IPS-18a (cell line): ENCODE measurements around the gene HMCN2.

ENCODE experiments used
- H3K27ac ChIP-seq: one replicate; pipeline ENCODE4 v1.5.1; 2013; ENCODE audit warnings: low read length
- H3K27me3 ChIP-seq: one replicate; pipeline ENCODE4 v1.6.1; 2013; ENCODE audit warnings: mild to moderate bottlenecking, low read length; ENCODE audit not compliant: control insufficient read depth, insufficient read depth
- H3K36me3 ChIP-seq: one replicate; pipeline ENCODE4 v1.6.1; 2013; ENCODE audit warnings: low read depth, low read length; ENCODE audit not compliant: control insufficient read depth
- H3K4me1 ChIP-seq: one replicate; pipeline ENCODE4 v1.6.1; 2013; ENCODE audit warnings: low read depth, low read length; ENCODE audit not compliant: control insufficient read depth
- H3K4me3 ChIP-seq: one replicate; pipeline ENCODE4 v1.5.1; 2013; ENCODE audit warnings: low read length
- H3K9ac ChIP-seq: one replicate; pipeline ENCODE4 v1.6.1; 2013; ENCODE audit warnings: mild to moderate bottlenecking, low read length, moderate library complexity
- H3K9me3 ChIP-seq: one replicate; pipeline ENCODE4 v1.6.1; 2013; ENCODE audit warnings: low read depth, low read length; ENCODE audit not compliant: control insufficient read depth

HMCN2 gene

GRCh38 chr9:130477564-130477963 is 212.0 kb downstream of the HMCN2 start:
- Histone ChIP-seq H3K36me3 (no peaks in the 10 kb centered on the region), H3K4me3 (no peak overlapping the region), H3K27ac (no peak overlapping the region), H3K4me1 (peaks cover 17% of the 10 kb centered on the region), H3K27me3 (peaks cover 6% of the 10 kb centered on the region), H3K9me3 (no peaks in the 10 kb centered on the region), H3K9ac (no peak overlapping the region)

DNA sequence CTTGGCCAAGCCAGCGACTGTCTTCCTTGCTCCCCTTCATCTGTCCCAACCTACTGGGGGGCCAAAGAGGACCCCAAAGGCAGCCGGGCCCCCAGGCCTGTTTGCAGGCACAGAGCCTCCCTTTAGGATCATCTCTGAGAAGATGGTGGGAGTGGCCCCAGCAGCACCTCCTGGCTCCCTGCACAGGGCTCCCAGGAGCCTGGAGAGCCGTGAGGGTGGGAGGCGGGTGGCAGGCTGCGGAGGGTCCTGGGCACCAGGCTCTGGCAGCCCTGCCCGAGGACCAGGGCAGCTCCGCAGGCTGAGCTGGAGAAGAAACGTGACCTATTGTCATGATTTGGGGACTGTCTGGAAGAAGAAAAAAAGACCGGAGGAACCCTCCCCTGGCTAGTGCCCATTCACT is 212.6 kb downstream of the HMCN2 start:
- no peak overlapping the region for H3K27ac ChIP-seq
- H3K9me3 ChIP-seq = no peaks in the 10 kb centered on the region
- H3K36me3 ChIP-seq = no peaks in the 10 kb centered on the region
- H3K4me1 ChIP-seq = peaks cover 13% of the 10 kb centered on the region
- no peak overlapping the region for H3K4me3 ChIP-seq
- H3K27me3 ChIP-seq = peaks cover 2% of the 10 kb centered on the region
- no peak overlapping the region for H3K9ac ChIP-seq

GRCh38 chr9:130478736-130479575 is 213.4 kb downstream of the HMCN2 start:
- Histone ChIP-seq H3K27me3 (no peaks in the 10 kb centered on the region), H3K27ac (no peak overlapping the region), H3K9me3 (no peaks in the 10 kb centered on the region), H3K36me3 (no peaks in the 10 kb centered on the region), H3K4me1 (peaks cover 8% of the 10 kb centered on the region), H3K9ac (no peak overlapping the region), H3K4me3 (no peak overlapping the region)

DNA sequence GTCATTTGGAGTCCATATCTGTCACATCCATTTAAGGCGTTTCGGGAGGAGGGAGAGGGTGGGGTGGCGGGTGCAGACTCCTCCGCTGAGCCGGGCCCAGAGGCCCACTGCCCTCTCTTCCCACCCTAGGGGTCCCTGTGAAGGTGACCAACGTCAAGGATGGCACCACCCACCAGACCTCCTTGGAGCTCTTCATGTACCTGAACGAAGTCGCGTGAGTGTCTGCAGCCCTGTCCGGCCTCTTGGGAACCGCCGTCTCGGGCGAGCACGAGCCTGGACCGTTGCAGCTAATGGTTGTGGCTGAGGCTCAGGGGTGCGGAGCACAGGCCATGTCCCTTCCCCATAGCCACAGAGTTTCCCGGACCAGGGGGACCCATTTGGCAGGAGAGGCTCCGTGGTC is 214.0 kb downstream of the HMCN2 start:
- H3K27ac ChIP-seq = no peak overlapping the region
- no peak overlapping the region for H3K9ac ChIP-seq
- H3K36me3 ChIP-seq = no peaks in the 10 kb centered on the region
- H3K27me3 ChIP-seq = no peaks in the 10 kb centered on the region
- no peak overlapping the region for H3K4me3 ChIP-seq
- H3K4me1 ChIP-seq = peaks cover 2% of the 10 kb centered on the region
- H3K9me3 ChIP-seq = no peaks in the 10 kb centered on the region

DNA sequence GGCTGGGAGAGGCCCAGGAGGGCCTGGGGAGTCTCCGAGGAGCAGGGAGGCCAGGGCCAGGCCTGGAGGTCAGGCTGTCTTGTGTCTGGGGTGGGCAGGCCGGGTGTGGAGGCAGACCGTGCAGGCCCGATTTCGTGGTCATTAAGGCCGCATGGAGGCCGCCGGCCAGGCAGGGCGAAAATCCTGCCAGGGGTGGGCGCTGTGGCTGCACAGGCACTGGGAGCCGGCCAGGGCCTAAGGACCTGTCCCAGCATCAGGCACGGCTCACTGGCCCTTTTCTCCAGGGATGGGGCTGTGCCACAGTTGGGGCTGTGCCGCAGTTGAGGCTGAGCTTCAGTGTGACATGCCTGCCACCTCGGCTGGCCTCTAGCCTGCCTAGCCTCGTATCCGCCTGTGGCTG is 215.1 kb downstream of the HMCN2 start:
- Histone ChIP-seq H3K4me1 (no peaks in the 10 kb centered on the region), H3K4me3 (no peak overlapping the region), H3K9ac (no peak overlapping the region), H3K27ac (no peak overlapping the region), H3K27me3 (no peaks in the 10 kb centered on the region), H3K9me3 (no peaks in the 10 kb centered on the region), H3K36me3 (no peaks in the 10 kb centered on the region)

DNA sequence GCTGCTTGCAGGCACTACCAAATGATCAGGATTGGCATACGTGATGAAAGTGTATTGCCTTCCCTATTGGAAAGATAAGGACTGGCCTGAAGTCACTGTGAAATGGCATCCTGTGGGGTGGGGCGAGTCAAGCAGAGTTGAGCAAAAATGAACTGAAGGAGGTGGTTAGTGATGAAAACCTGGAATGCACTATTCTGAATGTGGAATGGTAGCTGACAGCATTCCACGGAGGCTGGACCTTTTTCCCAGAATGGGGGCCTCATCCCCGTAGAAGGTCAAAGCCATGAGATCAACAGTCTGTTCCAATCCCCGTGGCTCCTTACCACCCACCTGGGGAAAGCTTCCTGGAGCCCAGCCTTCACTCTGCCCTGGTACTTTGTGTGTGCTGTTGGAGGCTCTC is 216.9 kb downstream of the HMCN2 start:
- Histone ChIP-seq H3K9ac (no peak overlapping the region), H3K9me3 (no peaks in the 10 kb centered on the region), H3K27ac (no peak overlapping the region), H3K36me3 (no peaks in the 10 kb centered on the region), H3K4me1 (no peaks in the 10 kb centered on the region), H3K4me3 (no peak overlapping the region), H3K27me3 (no peaks in the 10 kb centered on the region)

DNA sequence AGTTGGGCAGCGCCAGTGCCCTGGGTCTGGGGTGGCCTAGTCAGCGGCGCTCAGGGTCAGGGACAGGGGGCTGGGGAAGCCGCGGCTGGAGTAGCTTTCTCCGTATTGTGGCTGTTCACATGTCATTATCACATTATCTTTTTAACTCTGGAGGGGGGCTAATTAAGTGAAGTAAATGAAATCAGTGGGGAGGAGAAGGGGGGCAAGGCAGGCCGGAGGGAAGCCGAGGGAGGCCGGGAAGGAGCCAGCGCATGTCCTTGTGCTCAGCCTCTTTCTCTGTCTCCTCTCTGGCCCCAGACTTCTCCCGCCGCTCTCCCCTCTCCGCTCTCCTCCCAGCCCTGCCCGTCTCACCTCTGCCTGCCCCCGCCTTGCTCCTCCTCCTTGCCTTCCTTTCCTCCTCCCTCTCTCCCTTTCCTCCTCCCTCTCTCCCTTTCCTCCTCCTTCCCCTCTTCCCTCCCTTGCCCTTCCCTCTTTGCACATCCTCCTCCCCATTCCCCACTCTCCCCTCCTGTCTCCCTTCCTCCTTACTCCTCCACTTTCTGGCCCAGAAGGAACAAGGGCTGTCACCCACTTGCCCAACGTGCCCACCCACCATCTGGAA is 217.9 kb downstream of the HMCN2 start:
- H3K9ac ChIP-seq = no peak overlapping the region
- no peaks in the 10 kb centered on the region for H3K36me3 ChIP-seq
- no peak overlapping the region for H3K4me3 ChIP-seq
- no peaks in the 10 kb centered on the region for H3K27me3 ChIP-seq
- no peaks in the 10 kb centered on the region for H3K9me3 ChIP-seq
- H3K27ac ChIP-seq = no peak overlapping the region
- no peaks in the 10 kb centered on the region for H3K4me1 ChIP-seq
